Endothelial cell of umbilical vein (primary cell): Measurements from ENCODE around the gene RAB4B.

Experiments used
- CTCF ChIP-seq, 2 donors: IDR thresholded peaks; 1 replicate in 1 of 2; 2 replicates in 1 of 2; pipeline ENCODE4 v1.5.1; 2011; ENCODE audit warnings: low read length in 2 of 2, mild to moderate bottlenecking in 2 of 2, moderate library complexity in 2 of 2, control low read depth in 1 of 2, inconsistent platforms in 1 of 2, low read depth in 1 of 2; ENCODE audit not compliant: insufficient read depth in 1 of 2; ENCODE audit errors: extremely low read depth in 1 of 2
- POLR2AphosphoS5 ChIP-seq: IDR thresholded peaks from 2 replicates; pipeline ENCODE4 v1.6.1; 2012; ENCODE audit warnings: low read depth, mild to moderate bottlenecking, control low read depth, low read length, moderate library complexity; ENCODE audit not compliant: insufficient read depth

- no peak for TF ChIP-seq CTCF (IDR thresholded peaks at IDR 0.05; ENCODE audit: extremely low read depth in 1 of 2, insufficient read depth in 1 of 2, low read depth in 1 of 2, low read length in 2 of 2)
- TF ChIP-seq POLR2AphosphoS5, result no peak
Observed at GRCh38 chr19:40808021-40808325, 29.9 kb downstream of the RAB4B start.
